Omental fat pad (tissue), 4 donors: ENCODE measurements around the gene TRAM2. TPM values are rescaled to one million over a fixed set of nuclear protein-coding genes. Genes with fewer than 3 reads are reported as not detected.

Experiments
- ATAC-seq: fragments of 150-250 bp; one replicate; pipeline ENCODE4 v1.9.1; 2016; ENCODE audit warnings: mild to moderate bottlenecking, moderate library complexity; ENCODE audit not compliant: low FRiP score
- DNase-seq: peaks from one replicate; pipeline ENCODE4 v3.0.0-alpha.2; 2019; ENCODE audit warnings: low spot score
- CTCF ChIP-seq, 3 donors: fragments of 450-650 bp; IDR thresholded peaks; one replicate each; pipeline ENCODE4 v1.5.1; 2016 to 2017; ENCODE audit warnings: antibody characterized with exemption in 3 of 3, mild to moderate bottlenecking in 3 of 3, moderate library complexity in 2 of 3
- total RNA-seq, 4 donors: library from RNA; depleted of rRNA; stranded (reverse); fragments of >200 nt; gene quantifications; one replicate each; pipeline ENCODE4 v1.1.0, GENCODE V29; 2016

TRAM2 gene
- total RNA-seq, 4 donors from 2014 or later: 17.8 to 29.8 (median 26.3) TPM

GRCh38 chr6:52553158-52553557 lies 23.7 kb downstream of the TRAM2 start:
- ATAC-seq: no peak
- TF ChIP-seq CTCF (IDR thresholded peaks at IDR 0.05): no peak

DNA sequence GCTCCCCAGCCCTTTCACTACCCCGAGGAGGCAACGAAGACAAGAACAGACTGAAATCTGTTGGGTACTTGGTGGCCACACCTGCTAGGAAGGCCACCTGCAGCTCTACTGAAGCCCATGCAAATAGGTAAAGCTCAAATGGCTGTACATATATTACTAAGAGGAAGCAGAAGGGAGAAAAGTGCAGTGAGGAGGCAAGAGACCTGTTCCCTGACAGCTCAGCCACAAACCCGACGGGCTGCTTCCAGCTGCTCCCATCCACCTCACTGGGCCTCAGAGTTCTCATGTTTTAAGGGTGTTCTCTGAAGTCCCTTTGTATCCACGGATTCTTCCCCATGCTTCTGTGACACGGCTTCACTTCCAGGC lies 24.6 kb downstream of the TRAM2 start:
- TF ChIP-seq CTCF (IDR thresholded peaks at IDR 0.05): no peak
- peak; percentile 9 for ATAC-seq

More at GRCh38 chr6:52553158-52553557, 23.7 kb downstream of the TRAM2 start:
- no peak for DNase-seq

DNA sequence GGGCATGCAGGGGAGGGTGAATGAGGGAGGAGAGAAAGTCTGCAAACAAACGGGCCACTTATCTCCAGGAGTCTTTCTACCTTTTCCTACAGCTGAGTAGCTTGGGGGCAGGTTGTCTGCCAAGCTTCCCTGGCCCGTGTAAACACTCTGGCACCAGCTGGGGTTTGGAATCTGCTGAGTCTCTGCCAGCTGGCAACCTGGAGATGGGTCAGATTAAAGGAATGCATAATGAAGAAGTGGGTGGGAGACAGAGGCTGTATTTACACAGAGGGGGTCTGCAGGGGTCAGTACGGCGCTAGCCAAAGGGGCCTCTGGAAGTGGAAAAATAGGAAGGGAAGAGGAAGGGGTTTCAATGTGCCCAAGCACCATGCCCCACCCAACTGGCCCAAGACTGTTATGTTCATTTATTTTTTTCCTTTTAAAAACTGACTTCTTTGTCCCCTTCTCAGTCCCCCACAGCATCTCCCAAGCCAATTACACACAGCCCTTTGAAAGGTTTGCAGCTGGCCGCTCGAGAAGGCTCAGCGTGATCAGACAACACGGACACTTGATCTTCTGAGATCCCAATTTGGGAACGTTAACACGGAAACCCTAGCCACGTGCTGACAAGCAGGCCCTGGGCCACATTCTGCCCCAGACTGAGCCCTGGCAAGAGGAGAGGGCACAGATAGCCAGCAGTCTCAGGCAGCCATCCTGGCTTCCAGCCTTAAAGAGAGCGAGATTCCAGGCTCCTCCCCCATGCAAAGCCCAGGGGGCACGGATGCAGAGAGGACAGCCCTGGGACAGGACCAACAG lies 25.2 kb downstream of the TRAM2 start:
- no peak for TF ChIP-seq CTCF (IDR thresholded peaks at IDR 0.05)
- DNase-seq (no peak), ATAC-seq (peak; percentile 85)

More for the DNA sequence above, 24.6 kb downstream of the TRAM2 start:
- DNase-seq: no peak

DNA sequence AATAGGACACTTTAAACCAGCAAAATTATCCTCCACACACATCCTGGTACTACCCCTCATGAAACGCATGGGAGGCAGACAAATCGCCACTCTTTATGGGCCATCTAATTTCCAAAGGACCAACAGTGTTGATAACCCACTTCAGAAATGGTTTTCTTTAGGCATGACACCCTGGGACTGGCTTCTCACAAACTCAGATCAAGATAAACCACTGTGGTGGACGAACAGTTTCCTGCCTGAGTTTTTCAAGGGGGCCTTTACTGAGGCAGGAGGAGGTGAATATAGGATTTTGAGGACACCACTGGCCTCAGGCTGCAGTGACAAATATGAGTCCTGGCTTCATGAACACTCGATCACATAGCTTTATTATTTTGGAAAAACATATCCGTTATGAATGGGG lies 26.0 kb downstream of the TRAM2 start:
- no peak for ATAC-seq
- TF ChIP-seq CTCF (IDR thresholded peaks at IDR 0.05): no peak
- no peak for DNase-seq

- no peak for DNase-seq
- TF ChIP-seq CTCF (IDR thresholded peaks at IDR 0.05): no peak
Observed at GRCh38 chr6:52550014-52550575, 26.8 kb downstream of the TRAM2 start.

DNA sequence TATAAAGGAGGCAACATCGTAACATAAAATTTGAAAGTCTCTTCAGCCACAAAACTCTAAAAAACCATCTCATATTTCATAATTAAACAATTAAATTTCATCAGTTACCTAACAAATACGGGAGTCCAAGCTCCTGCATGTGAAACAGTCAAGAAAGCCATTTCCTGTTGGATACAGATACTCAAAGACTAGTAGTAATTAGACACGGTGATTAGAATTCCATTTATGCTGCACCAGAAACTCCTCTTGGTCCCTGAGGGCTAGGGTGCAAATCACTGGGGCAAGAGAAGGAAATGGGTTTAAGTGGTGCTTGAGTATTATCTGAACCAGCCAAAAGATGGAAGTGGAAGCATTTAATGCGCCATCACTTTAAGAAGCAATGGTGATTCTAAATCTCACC lies 27.4 kb downstream of the TRAM2 start:
- no peak for TF ChIP-seq CTCF (IDR thresholded peaks at IDR 0.05)
- DNase-seq (no peak), ATAC-seq (no peak)

More at GRCh38 chr6:52550014-52550575, 26.8 kb downstream of the TRAM2 start:
- ATAC-seq: no peak

- DNase-seq: no peak
- ATAC-seq: no peak
- TF ChIP-seq CTCF (IDR thresholded peaks at IDR 0.05): no peak
Observed at GRCh38 chr6:52548999-52549398, 27.9 kb downstream of the TRAM2 start.
